T-cell (primary cell): ENCODE results near the gene MRPL20. TPM values are rescaled to one million over a fixed set of nuclear protein-coding genes. Genes with fewer than 3 reads are reported as not detected.

Source experiments
- ATAC-seq, 4 experiments: fragments of 200-7000 bp in 3 of 4; fragments of 150-1000 bp in 1 of 4; cut with Tn5 transposase; replicated peaks in 1 of 4; 1 replicate in 3 of 4; 2 replicates in 1 of 4; pipeline ENCODE4 v1.10.0; 2021; ENCODE audit warnings: moderate library complexity in 3 of 4, mild to moderate bottlenecking in 2 of 4, moderate number of reproducible peaks in 1 of 4
- CTCF ChIA-PET, 2 donors: fragments of 300-600 bp; sonication (Branson Sonifier 250); formaldehyde crosslinking; loops; one replicate each; lab custom pipeline; 2022; ENCODE audit warnings: antibody characterized with exemption in 2 of 2; lab: Charles Lee
- POLR2A ChIA-PET, 2 donors: fragments of 300-600 bp; sonication (Branson Sonifier 250); formaldehyde crosslinking; loops; one replicate each; lab custom pipeline; 2022; ENCODE audit warnings: antibody characterized with exemption in 2 of 2; lab: Charles Lee
- DNase-seq, 35 experiments: peaks; one replicate each; pipeline versions ENCODE4 v3.0.0 to v3.0.0-alpha.2; 2013 to 2023
- H3K27ac ChIP-seq: one replicate; pipeline ENCODE4 v1.5.1; 2013; ENCODE audit warnings: low read length
- H3K27me3 ChIP-seq, 2 experiments: replicated peaks in 1 of 2; 1 replicate in 1 of 2; 2 replicates in 1 of 2; pipeline versions ENCODE4 v1.6.1 to v1.7.0; 2013; ENCODE audit warnings: low read length in 1 of 2, mixed read lengths in 1 of 2; ENCODE audit not compliant: control insufficient read depth in 2 of 2, insufficient read depth in 2 of 2; ENCODE audit errors: extremely low read depth in 1 of 2
- H3K36me3 ChIP-seq, 2 donors: 1 replicate in 1 of 2; 2 replicates in 1 of 2; pipeline versions ENCODE4 v1.6.1 to v1.7.0; 2013; ENCODE audit warnings: low read length in 1 of 2; ENCODE audit not compliant: control insufficient read depth in 2 of 2, insufficient read depth in 1 of 2; ENCODE audit errors: extremely low read depth in 1 of 2
- H3K4me1 ChIP-seq, 2 experiments: 1 replicate in 1 of 2; 2 replicates in 1 of 2; pipeline versions ENCODE4 v1.6.1 to v1.7.0; 2013; ENCODE audit warnings: low read length in 2 of 2, mixed read lengths in 1 of 2; ENCODE audit not compliant: insufficient read depth in 2 of 2, control insufficient read depth in 1 of 2; ENCODE audit errors: extremely low read depth in 1 of 2
- H3K4me3 ChIP-seq, 2 donors: 1 replicate in 1 of 2; 2 replicates in 1 of 2; pipeline versions ENCODE4 v1.5.1 to v1.7.0; 2013; ENCODE audit warnings: mild to moderate bottlenecking in 2 of 2, low read length in 1 of 2, moderate library complexity in 1 of 2; ENCODE audit not compliant: control insufficient read depth in 1 of 2; ENCODE audit errors: extremely low read depth in 1 of 2
- H3K9me3 ChIP-seq: 2 replicates; pipeline ENCODE4 v1.7.0; 2013
- H3K27ac Mint-ChIP-seq, 2 donors: one replicate each; pipeline ENCODE4 v1.8.0; 2020 to 2021; ENCODE audit warnings: mild to moderate bottlenecking in 2 of 2, mixed read lengths in 2 of 2
- H3K27me3 Mint-ChIP-seq, 2 donors: one replicate each; pipeline ENCODE4 v1.8.0; 2021 to 2022; ENCODE audit warnings: mixed read lengths in 2 of 2
- H3K36me3 Mint-ChIP-seq: one replicate; pipeline ENCODE4 v1.8.0; 2021; ENCODE audit warnings: mixed read lengths
- H3K4me1 Mint-ChIP-seq, 3 donors: one replicate each; pipeline ENCODE4 v1.8.0; 2020 to 2022; ENCODE audit warnings: mixed read lengths in 3 of 3, mild to moderate bottlenecking in 1 of 3
- H3K4me3 Mint-ChIP-seq, 3 donors: one replicate each; pipeline ENCODE4 v1.8.0; 2020 to 2022; ENCODE audit warnings: mild to moderate bottlenecking in 3 of 3, mixed read lengths in 3 of 3, moderate library complexity in 3 of 3
- H3K9me3 Mint-ChIP-seq, 3 donors: one replicate each; pipeline ENCODE4 v1.8.0; 2020 to 2022; ENCODE audit warnings: mixed read lengths in 3 of 3
- WGBS: methylation state at CpG from one replicate; pipeline ENCODE4 v1.1.5; 2013; ENCODE audit warnings: missing lambda C conversion rate; ENCODE audit not compliant: insufficient coverage; 5-methylcytosine and 5-hydroxymethylcytosine counted together
- total RNA-seq, 35 experiments: library from RNA in 6 of 35; stranded (reverse) in 6 of 35; fragments of 120-200 nt in 1 of 35; gene quantifications; one replicate each; pipeline versions ENCODE4 v1.2.1 to v1.2.4 and lab custom pipeline; 2013 to 2026

The MRPL20 gene
- total RNA-seq, 5 donors from 2014 or later (not counting 1 experiment from before 2014, with no cell fraction given): 106 to 123 (median 114) TPM

DNA sequence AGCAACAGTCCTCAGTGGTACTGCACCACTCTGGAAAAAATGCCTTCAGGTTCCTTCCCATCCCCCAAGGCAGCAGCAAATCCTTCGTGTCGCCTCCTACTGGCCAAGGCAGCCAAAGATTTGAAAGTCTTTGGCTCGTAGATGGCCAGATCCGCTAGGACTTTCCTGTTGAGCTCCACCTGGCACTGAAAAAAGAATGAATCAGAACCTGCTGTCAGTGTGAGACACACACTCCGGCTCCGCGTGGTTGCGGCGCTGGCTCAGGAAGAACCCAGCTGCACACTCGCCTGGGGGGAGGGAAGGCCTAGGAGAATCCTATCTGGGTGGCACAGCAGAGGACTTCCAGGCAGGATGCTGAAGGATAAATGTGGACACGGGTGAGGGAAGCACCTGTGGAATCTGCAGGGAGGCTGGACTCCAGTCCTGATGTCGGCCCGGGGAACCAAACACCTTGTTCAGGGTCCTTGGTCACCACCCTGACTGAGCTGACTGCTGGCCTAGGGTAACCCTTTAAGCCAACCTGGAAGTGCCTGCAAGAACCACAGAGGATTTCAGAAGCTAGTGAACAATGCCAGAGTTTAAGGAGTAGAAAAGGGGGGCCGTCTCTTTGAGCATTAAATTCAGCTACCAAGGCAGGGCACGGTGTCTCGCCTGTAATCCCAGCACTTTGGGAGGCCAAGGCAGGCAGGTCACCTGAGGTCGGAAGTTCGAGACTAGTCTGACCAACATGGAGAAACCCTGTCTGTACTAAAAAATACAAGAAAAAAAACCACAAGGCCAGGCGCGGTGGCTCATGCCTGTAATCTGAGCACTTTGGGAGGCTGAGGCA is 4.8 kb downstream of the MRPL20 start:
- 88% methylated on average over 18 of the region's 20 CpGs for WGBS
- DNase-seq: peak in 5 of 35 experiments; percentile 16 to 52 (median 24)
- H3K36me3 Mint-ChIP-seq: peaks cover 27% of the 10 kb centered on the region

DNA sequence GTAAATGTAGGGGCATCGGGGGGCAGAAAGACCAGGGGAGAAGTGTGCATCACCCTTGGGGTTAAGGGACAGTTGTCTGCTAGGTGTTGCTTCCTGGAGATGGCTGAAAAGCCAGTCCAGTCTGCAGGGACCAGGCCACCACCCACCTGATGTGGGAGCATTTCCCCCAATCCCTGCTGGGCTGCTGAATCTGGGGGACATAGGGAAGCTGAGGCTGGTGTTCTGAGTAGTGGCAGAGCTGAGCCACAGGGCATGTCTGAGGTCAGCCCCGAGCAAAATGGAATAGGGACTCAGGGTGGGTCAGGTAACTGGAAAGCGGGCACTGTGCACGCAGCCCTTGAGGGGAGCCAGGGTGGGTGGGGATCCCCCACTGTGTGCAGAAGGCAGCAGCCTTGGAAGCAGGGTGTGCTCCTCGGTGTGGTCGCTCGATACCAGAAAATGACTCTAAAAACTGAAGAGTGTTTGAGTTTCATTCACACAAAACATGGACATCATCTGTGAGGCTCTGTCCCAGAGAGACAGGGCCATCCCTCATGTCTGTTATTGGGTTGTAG is 5.6 kb downstream of the MRPL20 start:
- H3K9me3 ChIP-seq: no peaks in the 10 kb centered on the region
- Mint-ChIP-seq H3K4me3 (peak overlapping the region; percentile 62 to 85 (median 64)), H3K27me3 (no peaks in the 10 kb centered on the region), H3K27ac (peak overlapping the region in 1 of 2 donors; percentile 73), H3K9me3 (no peaks in the 10 kb centered on the region), H3K36me3 (peaks cover 27% of the 10 kb centered on the region), H3K4me1 (peaks cover 47 to 69% (median 56%) of the 10 kb centered on the region in 3 donors)
- H3K36me3 ChIP-seq: peaks cover 14 to 63% of the 10 kb centered on the region in 2 donors
- ATAC-seq (no peak), DNase-seq (no peak)
- 88% methylated on average over 3 of the region's 7 CpGs for WGBS
- H3K27ac ChIP-seq: no peak overlapping the region
- H3K4me3 ChIP-seq: no peak overlapping the region
- POLR2A ChIA-PET: no interaction called here
- peaks cover 27 to 58% of the 10 kb centered on the region in 2 experiments for H3K4me1 ChIP-seq
- CTCF ChIA-PET: no interaction called here
- no peaks in the 10 kb centered on the region for H3K27me3 ChIP-seq

More for the DNA sequence above, 4.8 kb downstream of the MRPL20 start:
- ChIA-PET CTCF (interaction anchor here in 1 of 2 donors (0.6 kb wide), 1 partner anchor 87 kb away, joined by 3 read pairs; no protein-coding TSS in a partner anchor), POLR2A (interaction anchor here in 1 of 2 donors (0.7 kb wide), 1 partner anchor 27 kb away, joined by 4 read pairs; the partner anchor contains the start of gene AURKAIP1)
- peak overlapping the region; percentile 16 to 59 for H3K27ac Mint-ChIP-seq
- no peaks in the 10 kb centered on the region for H3K9me3 Mint-ChIP-seq
- peaks cover 47 to 72% (median 57%) of the 10 kb centered on the region in 3 donors for H3K4me1 Mint-ChIP-seq
- H3K27me3 Mint-ChIP-seq: no peaks in the 10 kb centered on the region
- peak overlapping the region in 1 of 3 donors; percentile 64 for H3K4me3 Mint-ChIP-seq
- Histone ChIP-seq H3K4me3 (no peak overlapping the region), H3K36me3 (peaks cover 14 to 57% of the 10 kb centered on the region in 2 donors), H3K27ac (no peak overlapping the region), H3K4me1 (peaks cover 27 to 58% of the 10 kb centered on the region in 2 experiments), H3K9me3 (no peaks in the 10 kb centered on the region), H3K27me3 (no peaks in the 10 kb centered on the region)
- no peak for ATAC-seq

DNA sequence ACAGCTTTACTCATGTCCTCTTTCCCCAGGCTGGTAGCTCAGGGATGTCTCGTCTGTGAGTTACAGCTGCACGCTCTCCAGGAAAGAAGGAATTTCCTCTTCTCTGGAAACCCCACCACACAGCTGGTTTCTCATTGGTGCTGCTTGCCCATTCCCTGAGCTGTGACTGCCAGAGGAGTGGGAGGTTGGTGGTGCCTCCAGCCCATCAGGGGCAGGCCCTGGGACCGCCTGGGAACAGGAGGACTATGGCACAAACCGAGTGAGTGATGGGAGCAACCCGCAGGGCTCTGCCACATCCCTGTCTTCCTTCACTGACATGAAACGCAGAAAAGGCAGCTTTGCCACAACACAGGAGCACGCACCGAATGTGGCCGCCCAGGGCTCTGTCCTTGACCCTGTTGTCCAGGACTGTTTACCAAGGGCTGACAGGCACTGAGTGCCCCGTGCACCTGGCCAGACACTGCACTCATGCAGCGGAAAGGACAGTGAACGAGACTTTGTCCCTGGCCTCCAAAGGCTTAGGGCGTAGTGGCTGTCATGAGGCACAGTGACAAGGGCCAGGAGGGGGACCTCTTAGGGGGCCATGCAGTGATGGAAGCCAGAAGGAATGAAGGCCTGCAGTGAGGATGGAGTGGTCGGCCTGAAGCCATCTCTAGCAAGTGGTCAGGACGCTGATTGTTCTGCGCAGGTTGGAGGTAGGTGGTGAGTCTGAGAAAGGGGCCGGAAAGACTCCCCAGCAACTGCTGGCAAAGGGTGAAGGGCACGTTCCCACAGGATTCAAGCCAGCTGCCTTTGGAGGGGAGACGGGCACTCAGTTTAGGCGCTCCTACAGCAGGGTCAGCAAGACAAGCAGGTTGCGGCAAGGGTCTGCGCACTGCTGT is 6.3 kb downstream of the MRPL20 start:
- Mint-ChIP-seq H3K4me3 (peak overlapping the region; percentile 85 to 89 (median 86)), H3K9me3 (no peaks in the 10 kb centered on the region), H3K27me3 (no peaks in the 10 kb centered on the region), H3K4me1 (peaks cover 41 to 62% (median 50%) of the 10 kb centered on the region in 3 donors), H3K27ac (peak overlapping the region; percentile 89 to 92), H3K36me3 (peaks cover 25% of the 10 kb centered on the region)
- no peaks in the 10 kb centered on the region for H3K27me3 ChIP-seq
- H3K4me1 ChIP-seq: peaks cover 22 to 51% of the 10 kb centered on the region in 2 experiments
- 93% methylated on average over 17 of the region's 22 CpGs for WGBS
- no peaks in the 10 kb centered on the region for H3K9me3 ChIP-seq
- ATAC-seq: no peak
- peak overlapping the region; percentile 71 to 98 for H3K4me3 ChIP-seq
- POLR2A ChIA-PET: interaction anchor here in 1 of 2 donors (0.7 kb wide), 1 partner anchor 25 kb away, joined by 4 read pairs; the partner anchor contains the start of gene AURKAIP1
- H3K36me3 ChIP-seq: peaks cover 16 to 57% of the 10 kb centered on the region in 2 donors
- peak overlapping the region; percentile 80 for H3K27ac ChIP-seq
- CTCF ChIA-PET: interaction anchor here in 1 of 2 donors (0.5 to 0.8 kb wide), 2 partner anchors 23 to 25 kb away, joined by 3 read pairs; partner anchors contain the start of gene AURKAIP1
- no peak for DNase-seq

DNA sequence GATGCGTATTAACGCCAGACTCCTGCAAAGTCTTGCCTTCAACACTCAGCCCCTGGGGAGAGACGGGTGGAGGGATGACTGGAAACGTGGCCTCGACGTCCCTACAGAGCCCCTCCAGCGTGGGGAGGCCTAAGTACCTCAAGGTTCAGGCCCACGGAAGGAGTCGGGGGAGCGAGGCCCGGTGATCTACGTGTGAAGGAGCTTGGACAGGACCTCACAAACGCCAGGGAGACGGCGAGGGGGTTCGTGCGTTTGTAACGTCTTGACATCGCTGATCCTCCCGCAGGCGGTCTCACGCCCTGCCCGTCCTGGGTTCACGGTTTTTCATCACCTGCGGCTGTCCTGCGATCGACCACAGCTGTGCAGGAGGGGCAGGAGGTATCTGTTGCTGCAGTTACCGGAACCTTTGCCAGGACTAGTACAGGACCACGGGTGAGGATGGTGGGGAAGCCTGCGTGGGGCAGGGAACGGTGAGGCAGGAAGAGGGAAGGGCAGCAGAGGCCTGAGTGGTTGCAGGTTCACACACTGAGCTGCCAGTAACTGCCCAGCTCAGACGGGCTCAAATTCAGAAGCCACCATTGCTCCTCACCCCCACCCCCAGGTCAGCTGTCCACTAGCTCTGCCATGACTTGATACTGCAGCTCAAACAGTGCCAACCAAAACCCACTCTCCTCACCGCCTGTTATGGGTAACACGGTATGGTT is 7.1 kb downstream of the MRPL20 start:
- H3K9me3 ChIP-seq: no peaks in the 10 kb centered on the region
- ChIA-PET CTCF (interaction anchor here in 1 of 2 donors (0.8 kb wide), 1 partner anchor 25 kb away, joined by 3 read pairs; the partner anchor contains the start of gene AURKAIP1), POLR2A (interaction anchor here in 1 of 2 donors (0.7 kb wide), 1 partner anchor 25 kb away, joined by 4 read pairs; the partner anchor contains the start of gene AURKAIP1)
- DNase-seq (peak in 1 of 35 experiments; percentile 18), ATAC-seq (peak in 1 of 4 experiments; percentile 1)
- H3K27me3 ChIP-seq: no peaks in the 10 kb centered on the region
- H3K9me3 Mint-ChIP-seq: no peaks in the 10 kb centered on the region
- peak overlapping the region; percentile 89 to 92 for H3K27ac Mint-ChIP-seq
- peak overlapping the region; percentile 85 to 89 (median 86) for H3K4me3 Mint-ChIP-seq
- peak overlapping the region; percentile 71 to 98 for H3K4me3 ChIP-seq
- WGBS: 5% methylated on average over 30 of the region's 34 CpGs
- H3K36me3 Mint-ChIP-seq: peaks cover 25% of the 10 kb centered on the region
- H3K4me1 Mint-ChIP-seq: peaks cover 43 to 63% (median 51%) of the 10 kb centered on the region in 3 donors
- no peaks in the 10 kb centered on the region for H3K27me3 Mint-ChIP-seq
- peaks cover 22 to 45% of the 10 kb centered on the region in 2 experiments for H3K4me1 ChIP-seq
- H3K27ac ChIP-seq: peak overlapping the region; percentile 80
- H3K36me3 ChIP-seq: peaks cover 23 to 57% of the 10 kb centered on the region in 2 donors

DNA sequence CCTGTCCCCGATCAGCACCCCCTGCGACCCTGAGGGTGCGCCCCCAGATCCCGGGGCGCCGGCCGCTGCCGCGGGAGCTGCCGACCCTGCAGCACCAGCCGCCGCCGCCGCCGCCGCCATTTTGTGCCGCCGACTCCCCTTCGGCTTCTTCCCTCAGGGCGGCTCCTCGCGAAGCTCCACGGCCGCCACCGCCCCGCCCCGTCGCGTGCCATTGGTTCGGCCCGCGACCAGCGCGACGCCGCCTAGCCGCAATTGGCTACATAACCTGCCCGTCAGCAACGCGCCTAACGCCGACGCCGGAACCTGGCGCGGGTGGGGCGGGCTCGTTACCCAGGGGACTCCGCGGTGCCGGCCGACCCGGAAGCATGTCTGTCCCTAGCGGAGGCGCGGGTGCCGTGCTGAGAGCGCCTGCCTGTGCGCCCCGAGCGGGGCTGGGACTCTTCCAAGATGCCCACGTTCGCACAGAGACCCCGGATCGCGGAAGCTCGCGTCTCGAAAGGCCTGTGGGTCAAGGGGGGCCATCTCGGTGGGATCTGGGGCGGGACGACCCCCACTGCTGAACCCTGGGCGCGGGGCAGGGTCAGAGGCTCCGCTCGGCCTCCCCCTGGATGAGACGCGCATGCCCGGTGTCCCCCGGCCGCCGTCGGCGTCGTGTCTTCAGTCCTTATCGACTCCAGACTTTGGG is 7.8 kb downstream of the MRPL20 start, which contains the start of gene CCNL2:
TSS of gene CCNL2 (minus strand) at position 149 of the 685 bp plus-strand sequence. CDS start at position 120, 29 bp downstream.
- POLR2A ChIA-PET: interaction anchor here in 1 of 2 donors (0.5 to 0.7 kb wide), 4 partner anchors 24 to 231 kb away, joined by 3 to 8 read pairs (median 4); partner anchors contain the start of genes AURKAIP1 and UBE2J2
- Histone ChIP-seq H3K4me3 (peak within 1 kb of the TSS; percentile 82 to 98), H3K27me3 (no peaks in the 10 kb centered on the region), H3K9me3 (no peaks in the 10 kb centered on the region), H3K36me3 (peaks cover 19 to 56% of the 10 kb centered on the region in 2 donors), H3K4me1 (peaks cover 22 to 41% of the 10 kb centered on the region in 2 experiments), H3K27ac (peak within 1 kb of the TSS; percentile 80)
- Mint-ChIP-seq H3K9me3 (no peaks in the 10 kb centered on the region), H3K27me3 (no peaks in the 10 kb centered on the region), H3K4me1 (peaks cover 46 to 63% (median 52%) of the 10 kb centered on the region in 3 donors), H3K27ac (peak within 1 kb of the TSS; percentile 89 to 92), H3K36me3 (peaks cover 29% of the 10 kb centered on the region), H3K4me3 (peak within 1 kb of the TSS; percentile 85 to 89 (median 86))
- CTCF ChIA-PET: interaction anchor here in 1 of 2 donors (0.7 to 1.2 kb wide), 4 partner anchors 9 to 28 kb away, joined by 3 to 8 read pairs (median 6); partner anchors contain the start of gene AURKAIP1
- peak; percentile 94 to 97 (median 95) for ATAC-seq
- DNase-seq: peak; percentile 97 to 100 (median 99)
- under 1% methylated on average over 78 of the region's 86 CpGs for WGBS
